Islet of Langerhans (tissue), 1 donor: Measurements from ENCODE around the gene PASD1.
A peak's percentile ranks its signal among the peaks of the same experiment; 100 is the strongest.
"Not testable (repeated sequence)": the region's sequence is repeated elsewhere in the genome, so short reads cannot be mapped to it uniquely, and the experiment has no call there.

Experiments used
- FAIRE-seq: peaks from one replicate; lab custom pipeline; 2011; peaks lifted over from hg19 to GRCh38; lab: Jason Lieb, UNC

The PASD1 gene, protein sequence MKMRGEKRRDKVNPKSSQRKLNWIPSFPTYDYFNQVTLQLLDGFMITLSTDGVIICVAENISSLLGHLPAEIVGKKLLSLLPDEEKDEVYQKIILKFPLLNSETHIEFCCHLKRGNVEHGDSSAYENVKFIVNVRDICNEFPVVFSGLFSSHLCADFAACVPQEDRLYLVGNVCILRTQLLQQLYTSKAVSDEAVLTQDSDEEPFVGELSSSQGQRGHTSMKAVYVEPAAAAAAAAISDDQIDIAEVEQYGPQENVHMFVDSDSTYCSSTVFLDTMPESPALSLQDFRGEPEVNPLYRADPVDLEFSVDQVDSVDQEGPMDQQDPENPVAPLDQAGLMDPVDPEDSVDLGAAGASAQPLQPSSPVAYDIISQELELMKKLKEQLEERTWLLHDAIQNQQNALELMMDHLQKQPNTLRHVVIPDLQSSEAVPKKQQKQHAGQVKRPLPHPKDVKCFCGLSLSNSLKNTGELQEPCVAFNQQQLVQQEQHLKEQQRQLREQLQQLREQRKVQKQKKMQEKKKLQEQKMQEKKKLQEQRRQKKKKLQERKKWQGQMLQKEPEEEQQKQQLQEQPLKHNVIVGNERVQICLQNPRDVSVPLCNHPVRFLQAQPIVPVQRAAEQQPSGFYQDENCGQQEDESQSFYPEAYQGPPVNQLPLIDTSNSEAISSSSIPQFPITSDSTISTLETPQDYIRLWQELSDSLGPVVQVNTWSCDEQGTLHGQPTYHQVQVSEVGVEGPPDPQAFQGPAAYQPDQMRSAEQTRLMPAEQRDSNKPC

DNA sequence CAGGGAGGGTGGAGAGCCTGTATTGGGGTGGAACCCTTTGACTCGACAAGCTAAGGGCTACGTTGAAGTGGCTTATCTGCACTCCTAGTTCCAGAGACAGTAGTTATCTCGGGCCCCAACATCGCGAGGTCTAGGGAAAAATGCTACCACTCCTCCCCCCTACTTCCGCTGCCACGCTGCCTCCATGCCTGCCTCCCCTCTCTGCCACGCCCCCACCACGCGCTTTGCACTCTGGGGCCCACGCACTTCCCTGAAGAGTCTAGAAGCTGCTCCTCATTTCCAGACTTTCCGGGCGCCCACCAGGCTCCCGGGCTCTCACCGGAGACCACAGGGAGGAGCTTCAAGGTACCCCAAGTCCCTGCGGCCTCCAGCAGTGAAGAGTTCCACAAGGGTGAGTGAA is at the start of gene PASD1:
TSS of gene PASD1 (plus strand) at position 227 of the 400 bp plus-strand sequence. CDS start 37,879 bp downstream, outside the sequence.
- no peak for FAIRE-seq

DNA sequence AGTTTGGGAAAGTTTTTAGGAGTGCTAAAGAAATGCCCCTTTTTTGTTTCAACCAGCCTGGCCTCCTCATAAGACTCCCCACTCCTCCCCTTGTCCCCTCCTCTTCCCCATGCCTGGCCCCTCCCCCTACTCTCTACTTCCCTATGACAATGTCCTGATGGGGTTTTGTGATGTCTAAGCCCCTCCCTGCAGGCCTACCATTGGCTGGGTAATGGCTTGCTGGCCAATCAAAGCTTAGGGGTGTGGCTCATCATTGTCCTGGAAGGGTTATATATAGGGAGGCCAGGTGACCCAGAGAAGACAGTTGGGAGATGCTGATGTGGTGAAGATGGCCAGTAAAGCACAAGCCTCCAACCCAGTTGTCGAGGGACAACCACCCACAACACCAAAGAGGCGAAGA is 48.2 kb upstream of the PASD1 start:
- no peak for FAIRE-seq

DNA sequence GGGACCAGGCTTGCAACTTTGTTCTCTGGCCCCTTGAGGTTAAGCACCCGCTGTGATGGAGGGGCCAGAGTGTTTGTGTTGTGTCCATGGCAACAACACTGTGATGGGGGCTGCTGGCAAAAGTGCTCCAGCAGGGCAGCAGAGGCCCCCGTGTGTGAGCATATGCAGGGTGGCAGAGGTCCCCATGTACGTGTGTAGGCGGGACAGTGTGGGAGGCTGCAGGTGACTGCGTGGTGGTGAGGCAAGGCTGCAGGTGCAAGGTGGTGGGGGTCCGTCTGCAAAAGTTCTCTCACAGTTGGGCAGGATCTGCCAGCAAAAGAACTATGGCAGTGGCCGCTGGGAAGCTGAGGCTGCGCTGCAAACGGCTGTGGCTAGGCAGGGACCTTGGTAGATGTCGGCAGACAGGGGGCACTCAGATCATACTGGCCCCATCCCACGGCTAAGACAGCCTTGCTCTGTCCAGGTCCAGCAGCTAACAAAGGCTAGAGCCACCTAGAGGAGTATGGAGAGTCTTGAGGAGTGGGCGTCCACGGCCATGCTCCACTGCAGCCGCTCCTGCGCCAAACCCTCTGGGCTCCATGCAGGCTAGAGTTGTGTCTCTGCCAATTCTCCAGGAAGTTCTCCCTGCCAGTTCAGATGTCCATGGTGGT is 46.8 kb upstream of the PASD1 start:
- FAIRE-seq, result no peak

DNA sequence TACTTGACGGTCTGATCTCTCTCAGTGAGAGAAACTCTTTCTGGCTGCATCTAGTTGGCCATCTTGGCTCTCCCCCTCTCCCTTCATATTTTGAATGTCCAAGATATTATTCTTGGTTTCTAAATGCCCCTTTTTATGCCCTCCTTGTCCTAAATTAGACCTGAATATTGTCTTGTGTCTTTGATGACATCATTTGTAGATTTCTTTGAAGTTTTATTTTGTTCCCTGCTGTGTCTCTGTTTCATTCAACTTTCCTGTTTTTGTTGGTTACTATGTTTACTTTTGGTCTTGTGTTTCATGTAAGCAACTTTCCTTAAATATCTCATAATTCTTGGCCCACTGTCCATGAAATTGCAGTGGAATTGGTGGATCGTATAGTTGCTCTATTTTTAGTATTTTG is 46.1 kb upstream of the PASD1 start:
- no peak for FAIRE-seq

DNA sequence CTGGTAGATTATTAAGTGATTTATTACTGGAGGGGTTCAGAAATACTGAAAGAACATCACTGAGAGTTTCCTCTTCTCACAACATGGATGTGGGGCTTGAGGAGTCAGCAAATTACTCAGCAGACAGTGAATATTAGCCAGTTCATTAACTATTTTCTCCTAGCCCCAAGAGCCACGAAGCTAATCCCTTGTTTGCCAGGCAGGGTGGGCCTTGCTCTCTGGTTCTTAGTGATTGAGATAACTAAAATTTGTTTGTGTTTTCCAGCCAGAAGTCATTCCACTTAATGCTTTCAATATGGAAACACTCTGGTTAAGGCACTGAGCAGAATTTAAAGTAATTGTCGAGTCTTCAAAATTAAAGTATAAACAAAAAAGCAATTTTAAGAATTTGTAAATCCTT is 40.1 kb upstream of the PASD1 start:
- no peak for FAIRE-seq

DNA sequence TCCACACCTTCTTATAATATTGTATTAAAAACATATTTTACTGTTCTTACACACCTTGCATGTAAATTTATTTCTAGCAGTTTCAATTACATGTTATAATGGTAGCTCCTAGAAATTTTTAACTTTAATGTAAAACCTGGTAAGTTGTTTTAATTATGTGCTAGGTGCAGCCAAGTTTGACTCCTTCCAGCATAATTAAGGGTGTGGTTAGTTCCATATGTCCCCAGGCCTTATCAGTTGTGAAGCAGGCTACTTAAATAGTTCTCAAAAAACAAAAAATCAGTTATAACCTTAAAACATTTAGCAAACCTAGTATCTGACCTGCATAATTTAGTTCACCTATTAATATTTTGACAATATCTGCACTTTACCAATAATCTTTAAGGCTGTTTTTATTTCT is 26.9 kb upstream of the PASD1 start:
- FAIRE-seq, result no peak

DNA sequence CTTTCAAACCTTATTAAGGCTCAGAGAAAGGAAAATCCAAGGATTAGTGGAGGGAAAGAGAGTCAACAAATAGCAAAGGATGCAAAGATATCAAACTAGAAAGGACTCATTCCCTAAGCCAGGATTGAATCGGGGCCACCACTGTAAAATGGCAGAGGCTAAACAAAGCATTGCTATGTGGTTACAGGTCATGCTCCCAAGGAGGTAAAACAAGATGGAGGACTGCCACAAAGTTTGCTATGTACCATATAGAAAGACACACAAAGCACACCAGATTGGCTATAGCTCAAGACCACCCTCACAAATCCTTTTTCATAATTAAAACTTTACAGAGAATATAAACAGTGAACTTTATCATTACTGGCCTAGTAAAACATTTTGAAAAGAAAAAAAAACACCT is 25.9 kb upstream of the PASD1 start:
- FAIRE-seq, result no peak

DNA sequence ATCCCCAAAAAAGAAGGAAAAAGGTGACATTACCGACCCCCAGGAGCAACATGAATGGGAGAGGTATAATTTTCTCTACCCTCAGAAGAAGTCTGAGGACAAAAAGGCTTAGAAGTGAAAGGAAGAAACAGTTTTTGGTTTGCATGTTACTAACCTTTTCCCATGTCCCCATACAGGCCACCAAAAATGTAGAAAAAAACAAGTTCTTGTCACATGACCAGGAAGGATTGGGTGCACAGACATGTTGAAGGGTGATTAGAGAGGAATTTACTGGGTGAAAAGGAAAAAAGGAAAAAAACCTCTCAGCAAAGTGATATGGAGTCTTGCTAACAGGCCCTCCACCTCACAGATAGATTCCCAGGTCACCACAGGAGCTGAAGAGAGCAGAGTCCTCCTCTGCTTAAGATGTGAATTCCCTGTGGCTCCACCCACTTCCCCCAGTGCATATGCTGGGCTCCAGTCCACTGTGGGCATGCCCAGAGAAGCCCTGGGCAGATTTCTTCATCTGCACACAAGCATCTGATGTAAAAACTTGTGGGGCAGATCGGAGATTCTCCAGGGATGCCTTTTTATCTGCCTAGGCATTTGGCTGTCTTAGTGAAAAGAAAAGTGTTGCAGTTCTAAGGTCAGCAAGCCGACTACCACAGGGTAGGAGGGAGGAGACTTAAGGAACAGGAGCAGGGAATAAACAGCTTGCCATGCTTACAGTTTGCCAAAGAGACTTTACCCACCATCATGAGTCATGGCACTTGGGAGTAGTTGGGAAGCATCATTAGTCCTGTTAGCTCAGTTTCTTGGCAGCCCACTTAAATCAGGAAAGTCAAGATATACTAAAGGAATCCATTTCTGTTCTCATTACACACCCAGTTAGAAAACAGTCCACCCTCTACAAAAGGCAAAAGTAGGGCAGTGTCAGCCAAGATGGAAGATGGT is 25.0 kb upstream of the PASD1 start:
- no peak for FAIRE-seq

DNA sequence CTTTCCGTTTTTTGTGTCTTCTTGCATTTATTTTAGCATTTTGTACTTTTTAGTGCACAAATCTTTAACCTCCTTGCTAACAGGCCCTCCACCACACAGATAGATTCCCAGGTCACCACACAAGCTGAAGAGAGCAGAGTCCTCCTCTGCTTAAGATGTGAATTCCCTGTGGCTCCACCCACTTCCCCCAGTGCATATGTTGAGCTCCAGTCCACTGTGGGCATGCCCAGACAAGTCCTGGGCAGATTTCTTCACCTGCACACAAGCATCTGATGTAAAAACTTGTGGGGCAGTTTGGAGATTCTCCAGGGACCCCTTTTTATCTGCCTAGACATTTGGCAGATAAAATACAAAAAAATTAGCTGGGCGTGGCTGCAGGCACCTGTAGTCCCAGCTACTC is 19.8 kb upstream of the PASD1 start:
- FAIRE-seq, result no peak

DNA sequence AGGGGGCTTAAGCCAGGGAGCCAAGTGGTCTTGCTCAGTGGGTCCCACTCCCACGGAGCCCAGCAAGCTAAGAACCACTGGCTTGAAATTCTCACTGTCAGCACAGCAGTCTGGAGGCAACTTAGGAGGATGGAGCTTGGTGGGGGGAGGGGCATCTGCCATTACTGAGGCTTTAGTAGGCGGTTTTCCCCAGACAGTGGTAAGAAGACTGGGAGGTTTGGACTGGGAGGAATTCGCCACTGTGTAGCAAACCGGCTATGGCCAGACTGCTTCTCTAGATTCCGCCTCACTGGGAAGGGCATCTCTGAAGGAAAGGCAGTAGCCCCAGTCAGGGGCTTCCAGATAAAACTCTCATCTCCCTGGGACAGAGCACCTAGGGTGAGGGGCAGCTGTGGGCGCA is 17.2 kb upstream of the PASD1 start:
- FAIRE-seq, result not testable (repeated sequence)

DNA sequence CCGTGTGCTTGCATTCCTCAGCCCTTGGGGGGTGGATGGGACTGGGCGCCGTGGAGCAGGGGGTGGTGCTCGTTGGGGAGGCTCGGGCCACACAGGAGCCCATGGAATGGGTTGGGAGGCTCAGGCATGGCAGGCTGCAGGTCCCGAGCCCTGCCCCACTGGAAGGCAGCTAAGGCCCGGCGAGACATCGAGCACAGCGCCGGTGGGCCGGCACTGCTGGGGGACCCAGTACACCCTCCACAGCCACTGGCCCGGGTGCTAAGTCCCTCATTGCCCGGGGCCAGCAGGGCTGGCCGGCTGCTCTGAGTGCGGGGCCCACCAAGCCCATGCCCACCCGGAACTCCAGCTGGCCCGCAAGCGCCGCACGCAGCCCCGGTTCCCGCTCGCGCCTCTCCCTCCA is 12.3 kb upstream of the PASD1 start:
- FAIRE-seq, result not testable (repeated sequence)

DNA sequence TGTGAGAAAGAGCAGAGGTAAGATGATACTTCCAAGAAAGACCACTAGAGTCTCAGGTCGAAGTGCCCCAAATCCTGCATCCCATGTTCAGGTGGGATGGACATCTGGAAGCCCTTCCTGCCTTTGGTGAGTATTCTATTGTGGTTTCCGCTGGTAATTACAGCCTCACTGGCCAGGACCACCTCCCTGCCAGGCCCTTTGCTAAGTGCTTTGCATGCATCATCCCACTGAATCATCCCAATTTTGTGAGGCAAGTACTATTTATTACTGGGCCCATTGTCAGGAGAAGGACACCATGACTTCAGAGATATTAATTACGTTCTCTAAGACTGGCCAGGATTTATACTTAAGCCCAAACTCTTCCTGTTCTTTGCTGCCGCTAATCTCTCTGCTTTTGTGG is 10.7 kb upstream of the PASD1 start:
- no peak for FAIRE-seq

DNA sequence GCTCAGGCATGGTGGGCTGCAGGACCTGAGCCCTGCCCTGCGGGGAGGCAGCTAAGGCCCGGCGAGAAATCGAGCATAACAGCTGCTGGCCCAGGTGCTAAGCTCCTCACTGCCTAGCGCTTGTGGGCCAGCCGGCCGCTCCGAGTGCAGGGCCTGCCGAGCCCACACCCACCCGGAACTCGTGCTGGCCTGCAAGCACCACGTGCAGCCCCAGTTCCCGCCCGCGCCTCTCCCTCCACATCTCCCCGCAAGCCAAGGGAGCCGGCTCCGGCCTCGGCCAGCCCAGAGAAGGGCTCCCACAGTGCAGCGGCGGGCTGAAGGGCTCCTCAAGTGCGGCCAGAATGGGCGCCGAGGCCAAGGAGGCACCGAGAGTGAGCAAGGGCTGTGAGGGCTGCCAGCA is 8.2 kb upstream of the PASD1 start:
- FAIRE-seq, result not testable (repeated sequence)

DNA sequence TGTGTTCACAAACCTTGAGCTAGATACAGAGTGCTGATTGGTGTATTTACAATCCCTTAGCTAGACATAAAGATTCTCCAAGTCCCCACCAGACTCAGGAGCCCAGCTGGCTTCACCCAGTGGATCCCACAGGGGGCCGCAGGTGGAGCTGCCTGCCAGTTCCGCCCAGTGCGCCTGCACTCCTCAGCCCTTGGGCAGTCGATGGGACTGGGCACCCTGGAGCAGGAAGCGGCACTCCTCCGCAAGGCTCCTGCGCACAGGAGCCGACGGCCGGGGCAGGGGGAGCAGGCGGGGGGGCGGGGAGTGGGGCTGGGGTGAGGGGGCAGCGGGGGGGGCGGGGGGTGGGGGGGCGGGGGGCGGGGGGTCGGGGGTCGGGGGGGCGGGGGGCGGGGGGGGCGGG is 990 bp upstream of the PASD1 start:
- FAIRE-seq, result not testable (repeated sequence)

DNA sequence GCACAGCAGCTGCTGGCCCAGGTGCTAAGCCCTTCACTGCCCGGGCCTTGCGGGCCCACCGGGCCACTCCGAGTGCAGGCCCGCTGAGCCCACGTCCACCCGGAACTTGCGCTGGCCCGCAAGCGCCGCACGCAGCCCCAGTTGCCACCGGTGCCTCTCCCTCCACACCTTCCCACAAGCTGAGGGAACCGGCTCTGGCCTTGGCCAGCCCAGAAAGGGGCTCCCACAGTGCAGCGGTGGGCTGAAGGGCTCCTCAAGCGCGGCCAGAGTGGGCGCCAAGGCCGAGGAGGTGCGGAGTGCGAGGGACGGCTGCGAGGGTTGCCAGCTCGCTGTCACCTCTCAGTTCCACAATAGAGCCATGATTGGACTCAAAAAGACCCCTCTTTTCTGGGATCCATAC is 472 bp upstream of the PASD1 start:
- not testable (repeated sequence) for FAIRE-seq

DNA sequence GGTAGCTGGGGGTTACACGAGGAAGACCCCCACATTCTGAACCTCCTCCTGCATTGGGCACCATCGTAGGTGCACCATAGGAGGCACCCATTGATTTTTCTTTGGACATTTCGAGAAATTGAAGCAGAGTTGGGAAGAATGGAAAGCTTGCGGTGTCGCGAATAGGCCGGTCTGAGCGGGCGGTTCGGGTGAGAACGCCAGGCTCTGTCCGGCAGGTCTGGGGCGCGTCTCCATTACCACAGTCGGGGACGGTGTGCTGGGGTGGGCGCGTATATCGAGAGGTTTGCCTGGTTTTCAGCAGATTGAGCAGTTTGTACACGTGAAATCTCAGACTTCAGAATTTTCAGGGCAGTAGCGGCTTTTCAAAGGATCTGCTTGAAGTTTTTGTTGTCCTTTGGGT is 560 bp downstream of the PASD1 start:
- FAIRE-seq, result no peak

DNA sequence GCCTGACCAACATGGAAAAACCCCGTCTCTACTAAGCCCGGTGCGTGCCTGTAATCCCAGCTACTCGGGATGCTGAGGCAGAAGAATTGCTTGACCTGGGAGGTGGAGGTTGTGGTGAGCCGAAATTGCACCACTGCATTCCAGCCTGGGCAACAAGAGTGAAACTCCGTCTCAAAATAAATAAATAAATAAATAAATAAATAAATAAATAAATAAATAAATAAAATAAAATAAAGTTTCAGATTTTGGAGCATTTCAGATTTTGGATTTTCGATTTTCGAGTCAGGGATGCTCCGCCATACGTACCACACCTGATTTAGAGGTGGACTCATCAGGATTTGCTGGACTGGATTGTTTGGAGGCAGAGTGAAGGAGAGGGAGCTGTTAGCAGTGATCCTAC is 3.4 kb downstream of the PASD1 start:
- not testable (repeated sequence) for FAIRE-seq

DNA sequence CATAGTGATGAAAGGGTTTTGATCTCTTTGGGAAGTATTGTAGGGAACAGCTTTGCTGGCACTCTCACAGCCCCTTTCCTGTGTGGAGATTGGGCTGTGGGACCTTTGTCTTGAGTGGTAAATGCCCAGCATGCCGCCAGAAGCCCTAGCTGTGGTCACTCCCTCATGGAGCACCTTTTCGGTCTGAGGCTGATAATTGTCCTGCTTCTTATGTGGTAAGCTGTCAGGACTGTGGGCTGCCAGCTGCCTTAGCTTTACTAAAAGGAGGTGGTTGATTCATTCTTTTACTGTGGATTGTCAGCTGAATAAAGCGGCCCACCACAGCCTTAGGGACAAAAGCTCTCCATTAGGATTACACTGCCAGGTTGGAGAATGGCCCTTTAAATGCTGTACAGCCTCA is 7.1 kb downstream of the PASD1 start:
- FAIRE-seq, result no peak

DNA sequence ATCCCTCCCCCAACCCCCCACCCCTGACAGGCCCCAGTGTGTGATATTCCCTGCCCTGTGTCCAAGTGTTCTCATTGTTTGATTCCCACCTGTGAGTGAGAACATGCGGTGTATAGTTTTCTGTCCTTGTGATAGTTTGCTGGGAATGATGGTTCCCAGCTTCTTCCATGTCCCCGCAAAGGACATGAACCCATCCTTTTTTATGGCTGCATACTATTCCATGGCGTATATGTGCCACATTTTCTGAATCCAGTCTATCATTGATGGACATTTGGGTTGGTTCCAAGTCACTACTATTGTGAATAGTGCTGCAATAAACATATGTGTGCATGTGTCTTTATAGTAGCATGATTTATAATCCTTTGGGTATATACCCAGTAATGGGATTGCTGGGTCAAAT is 29.9 kb downstream of the PASD1 start:
- not testable (repeated sequence) for FAIRE-seq

DNA sequence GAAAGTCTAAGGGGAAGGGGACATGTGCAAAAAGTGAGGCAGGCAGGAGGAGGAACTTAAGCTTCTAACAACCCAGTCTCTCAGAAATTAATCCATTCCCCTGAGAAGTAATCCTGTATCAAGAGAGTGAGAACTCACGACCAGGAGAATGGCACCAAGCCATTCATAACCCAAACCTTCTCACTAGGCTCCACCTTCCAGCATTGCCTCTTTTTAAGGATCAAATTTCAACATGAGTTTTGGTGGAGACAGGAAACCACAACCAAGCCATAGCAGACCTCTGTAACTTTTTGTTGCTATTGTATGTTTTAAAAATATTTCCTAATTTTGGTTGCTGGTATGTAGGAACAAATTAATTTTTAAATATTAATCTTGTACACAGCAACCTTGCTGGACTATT is 32.8 kb downstream of the PASD1 start:
- FAIRE-seq, result no peak

DNA sequence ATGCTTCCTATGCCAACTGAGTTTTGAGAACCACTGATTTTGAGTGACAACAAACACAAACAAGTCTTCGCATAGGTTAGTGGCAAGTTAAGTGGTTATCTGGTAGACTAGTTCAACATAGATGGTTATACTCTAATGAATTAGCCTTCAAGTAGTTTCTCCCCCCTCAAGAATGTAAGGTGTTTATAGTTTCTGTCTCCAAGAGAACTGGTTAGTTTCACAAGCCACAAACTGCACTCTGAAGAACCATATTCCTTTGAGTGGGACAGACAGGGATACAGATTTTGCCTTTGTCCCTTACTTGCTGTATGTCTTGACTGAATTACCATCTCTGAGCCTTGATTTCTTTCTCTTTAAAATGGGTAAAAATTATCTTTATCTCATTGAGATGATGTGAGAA is 41.5 kb downstream of the PASD1 start:
- FAIRE-seq, result no peak

DNA sequence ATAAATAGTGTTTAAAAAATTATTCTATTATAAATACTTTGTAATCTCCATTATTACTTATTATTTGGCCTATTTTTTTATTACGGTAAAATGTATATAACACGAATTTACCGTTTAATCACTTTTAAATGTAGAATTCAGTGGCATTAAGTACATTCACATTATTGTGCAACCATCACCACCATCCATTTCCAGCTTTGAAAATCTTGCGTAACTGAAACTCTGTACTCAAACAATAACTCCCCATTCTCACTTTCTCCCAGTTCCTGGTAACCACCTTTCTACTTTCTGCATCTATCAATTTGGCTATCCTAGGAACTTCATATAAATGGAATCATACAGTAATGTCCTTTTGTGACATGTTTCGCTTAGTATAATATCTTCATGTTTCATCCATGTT is 45.7 kb downstream of the PASD1 start:
- peak; percentile 60 for FAIRE-seq
